ENCODE results near the gene TMC7. TPM values are rescaled to one million over a fixed set of nuclear protein-coding genes. Genes with fewer than 3 reads are reported as not detected.
"Not testable (repeated sequence)": the region's sequence is repeated elsewhere in the genome, so short reads cannot be mapped to it uniquely, and the experiment has no call there.

TMC7 gene
- total RNA-seq, 2 donors from 2014 or later = 1.6 to 2.9 TPM

DNA sequence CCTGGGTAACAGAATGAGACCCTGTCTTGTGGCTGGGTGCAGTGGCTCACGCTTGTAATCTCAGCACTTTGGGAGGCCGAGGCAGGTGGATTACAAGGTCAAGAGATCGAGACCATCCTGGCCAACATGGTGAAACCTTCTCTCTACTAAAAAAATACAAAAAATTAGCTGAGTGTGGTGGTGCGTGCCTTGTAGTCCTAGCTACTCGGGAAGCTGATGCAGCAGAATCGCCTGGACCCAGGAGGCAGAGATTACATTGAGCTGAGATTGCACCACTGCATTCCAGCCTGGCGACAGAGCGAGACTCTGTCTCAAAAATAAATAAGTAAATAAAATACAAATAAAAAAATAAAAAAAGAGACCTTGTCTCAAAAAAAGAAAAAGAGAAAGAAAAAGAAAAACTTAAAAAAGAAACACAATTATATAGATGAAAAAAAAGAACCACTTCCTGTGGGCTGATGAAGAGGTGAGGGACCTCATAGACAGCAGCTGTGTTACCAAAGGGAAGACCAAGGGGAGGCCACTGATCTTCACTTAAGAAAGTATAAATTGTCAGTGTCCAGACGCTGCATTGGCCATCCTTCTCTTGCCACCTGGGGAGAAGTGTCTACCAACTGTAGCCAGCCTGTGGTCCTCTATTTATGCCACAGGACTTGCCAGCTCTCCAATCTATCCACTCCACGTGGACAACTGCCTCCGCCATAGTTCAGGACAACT is 33.1 kb upstream of the TMC7 start:
- TF ChIP-seq, protein P1, sequence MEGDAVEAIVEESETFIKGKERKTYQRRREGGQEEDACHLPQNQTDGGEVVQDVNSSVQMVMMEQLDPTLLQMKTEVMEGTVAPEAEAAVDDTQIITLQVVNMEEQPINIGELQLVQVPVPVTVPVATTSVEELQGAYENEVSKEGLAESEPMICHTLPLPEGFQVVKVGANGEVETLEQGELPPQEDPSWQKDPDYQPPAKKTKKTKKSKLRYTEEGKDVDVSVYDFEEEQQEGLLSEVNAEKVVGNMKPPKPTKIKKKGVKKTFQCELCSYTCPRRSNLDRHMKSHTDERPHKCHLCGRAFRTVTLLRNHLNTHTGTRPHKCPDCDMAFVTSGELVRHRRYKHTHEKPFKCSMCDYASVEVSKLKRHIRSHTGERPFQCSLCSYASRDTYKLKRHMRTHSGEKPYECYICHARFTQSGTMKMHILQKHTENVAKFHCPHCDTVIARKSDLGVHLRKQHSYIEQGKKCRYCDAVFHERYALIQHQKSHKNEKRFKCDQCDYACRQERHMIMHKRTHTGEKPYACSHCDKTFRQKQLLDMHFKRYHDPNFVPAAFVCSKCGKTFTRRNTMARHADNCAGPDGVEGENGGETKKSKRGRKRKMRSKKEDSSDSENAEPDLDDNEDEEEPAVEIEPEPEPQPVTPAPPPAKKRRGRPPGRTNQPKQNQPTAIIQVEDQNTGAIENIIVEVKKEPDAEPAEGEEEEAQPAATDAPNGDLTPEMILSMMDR (IDR thresholded peaks at IDR 0.05) = no peak
- TF ChIP-seq POLR2A (IDR thresholded peaks at IDR 0.05) = no peak
- no peak for TF ChIP-seq POLR2AphosphoS5 (IDR thresholded peaks at IDR 0.05)
- Histone ChIP-seq H3K9me3 (no peaks in the 10 kb centered on the region), H3K4me3 (no peak overlapping the region), H3K36me3 (no peaks in the 10 kb centered on the region), H3K27ac (no peak overlapping the region), H3K4me1 (replicated peaks) (no peaks in the 10 kb centered on the region), H3K27me3 (replicated peaks; ENCODE audit: insufficient read depth) (no peaks in the 10 kb centered on the region)
- no peak for DNase-seq (ENCODE audit: low spot score)
- intact Hi-C loops (cut with DNase I) = no loop called here
- 93% methylated on average over 11 of the region's 11 CpGs for WGBS

DNA sequence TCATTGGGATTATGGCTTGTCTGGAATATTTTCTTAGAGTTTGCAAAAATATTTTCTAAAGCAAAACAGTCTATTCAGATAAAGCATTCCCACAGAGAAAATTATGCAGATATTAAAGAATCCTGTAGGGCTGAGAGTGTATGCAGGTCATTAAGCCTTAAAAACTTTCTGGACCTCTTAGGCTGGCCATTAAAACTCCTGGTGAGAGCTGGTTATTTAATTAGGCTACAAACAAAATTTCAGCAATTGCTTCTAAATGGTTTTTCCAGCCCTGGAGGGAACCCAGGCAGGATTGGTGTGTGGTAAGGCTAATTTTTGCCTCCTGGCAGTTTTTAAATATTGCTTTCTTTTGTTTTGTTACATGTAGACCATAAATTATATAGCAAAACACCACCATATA is 30.2 kb upstream of the TMC7 start:
- TF ChIP-seq, protein P1 (IDR thresholded peaks at IDR 0.05) = no peak
- TF ChIP-seq POLR2A (IDR thresholded peaks at IDR 0.05) = no peak
- no peak for TF ChIP-seq POLR2AphosphoS5 (IDR thresholded peaks at IDR 0.05)
- no peaks in the 10 kb centered on the region for H3K36me3 ChIP-seq
- DNase-seq (ENCODE audit: low spot score) = no peak
- H3K4me1 ChIP-seq (replicated peaks) = no peaks in the 10 kb centered on the region
- no peak overlapping the region for H3K4me3 ChIP-seq
- intact Hi-C loops (cut with DNase I) = no loop called here
- H3K27ac ChIP-seq = no peak overlapping the region
- no peaks in the 10 kb centered on the region for H3K9me3 ChIP-seq
- no peaks in the 10 kb centered on the region for H3K27me3 ChIP-seq (replicated peaks; ENCODE audit: insufficient read depth)

DNA sequence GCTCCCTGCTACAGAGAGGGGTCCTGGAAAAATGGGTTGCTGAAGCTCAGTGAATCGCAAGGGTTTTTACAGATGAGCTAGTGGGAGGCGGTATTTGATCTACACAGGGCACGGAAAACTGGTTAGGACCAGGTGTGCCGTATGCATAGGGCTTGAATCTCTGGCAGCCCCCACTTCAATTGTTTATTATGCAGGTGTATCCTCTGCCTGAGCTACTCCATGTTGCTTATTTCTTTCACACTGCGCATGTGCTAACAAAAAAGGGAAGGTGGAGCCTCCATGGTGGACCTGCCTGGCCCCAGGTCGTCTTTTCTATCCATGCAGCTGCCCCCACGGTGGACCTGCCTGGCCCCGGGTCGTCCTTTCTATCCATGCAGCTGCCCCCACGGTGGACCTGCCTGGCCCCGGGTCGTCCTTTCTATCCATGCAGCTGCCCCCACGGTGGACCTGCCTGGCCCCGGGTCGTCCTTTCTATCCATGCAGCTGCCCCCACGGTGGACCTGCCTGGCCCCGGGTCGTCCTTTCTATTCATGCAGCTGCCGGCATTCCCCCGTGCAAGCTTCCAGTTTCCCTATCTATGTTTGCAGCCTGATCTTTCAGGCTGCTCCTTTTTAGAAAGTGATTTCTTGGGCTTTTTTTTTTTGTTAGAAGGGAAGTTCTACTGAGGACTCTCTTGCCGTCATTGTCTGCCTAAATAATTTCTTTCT is 27.7 kb upstream of the TMC7 start:
- H3K4me3 ChIP-seq; H3K27ac ChIP-seq; intact Hi-C loops (cut with DNase I); DNase-seq (ENCODE audit: low spot score); H3K4me1 ChIP-seq (replicated peaks); H3K36me3 ChIP-seq; H3K9me3 ChIP-seq; H3K27me3 ChIP-seq (replicated peaks; ENCODE audit: insufficient read depth): not testable (repeated sequence)
- WGBS = 56% methylated on average over 21 of the region's 21 CpGs

DNA sequence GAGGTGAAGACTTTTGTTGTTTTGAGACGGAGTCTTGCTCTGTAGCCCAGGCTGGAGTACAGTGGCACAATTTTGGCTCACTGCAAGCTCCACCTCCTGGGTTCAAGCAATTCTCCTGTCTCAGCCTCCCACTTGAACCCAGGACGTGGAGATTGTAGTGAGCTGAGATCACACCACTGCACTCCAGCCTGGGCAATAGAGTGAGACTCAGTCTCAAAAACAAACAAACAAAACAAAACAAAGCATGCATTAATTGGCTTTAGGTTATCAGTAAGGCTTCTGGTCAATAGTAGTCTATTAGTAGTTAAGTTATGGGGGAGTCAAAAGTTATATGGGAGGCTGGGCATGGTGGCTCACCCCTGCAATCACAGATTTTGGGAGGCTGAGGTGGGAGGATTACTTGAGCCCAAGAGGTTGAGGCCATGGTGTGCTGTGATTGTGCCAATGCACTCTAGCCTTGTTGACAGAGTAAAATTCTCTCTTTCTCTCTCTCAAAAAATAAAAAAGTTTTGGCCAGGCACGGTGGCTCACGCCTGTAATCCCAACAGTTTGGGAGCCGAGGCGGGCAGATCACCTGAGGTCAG is 27.0 kb upstream of the TMC7 start:
- intact Hi-C loops (cut with DNase I); H3K36me3 ChIP-seq; H3K4me1 ChIP-seq (replicated peaks); H3K27ac ChIP-seq; H3K27me3 ChIP-seq (replicated peaks; ENCODE audit: insufficient read depth); DNase-seq (ENCODE audit: low spot score); H3K9me3 ChIP-seq; H3K4me3 ChIP-seq: not testable (repeated sequence)
- WGBS = 84% methylated on average over 6 of the region's 6 CpGs

DNA sequence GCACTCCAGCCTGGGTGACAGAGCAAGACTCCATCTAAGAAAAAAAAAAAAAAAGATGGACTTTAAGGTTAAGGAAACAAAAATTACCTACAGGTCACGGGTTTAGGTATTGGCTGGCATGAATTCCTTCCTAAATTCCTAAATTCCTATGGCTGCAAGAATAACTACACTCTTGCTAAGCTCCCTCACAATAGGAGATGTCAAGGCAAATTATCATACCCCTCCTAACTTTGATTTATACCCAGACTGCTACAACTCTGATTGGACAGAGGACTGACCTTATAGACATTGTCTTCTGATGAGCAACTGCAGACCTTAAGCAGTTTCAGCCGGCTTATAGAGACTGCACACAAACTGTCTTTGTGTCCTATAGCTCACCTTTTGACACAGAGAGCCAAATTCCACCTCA is 25.1 kb upstream of the TMC7 start:
- TF ChIP-seq POLR2A (IDR thresholded peaks at IDR 0.05) = no peak
- no peak for TF ChIP-seq POLR2AphosphoS5 (IDR thresholded peaks at IDR 0.05)
- TF ChIP-seq, protein P1 (IDR thresholded peaks at IDR 0.05) = no peak
- Histone ChIP-seq H3K27ac (no peak overlapping the region), H3K4me1 (replicated peaks) (no peaks in the 10 kb centered on the region), H3K9me3 (no peaks in the 10 kb centered on the region), H3K27me3 (replicated peaks; ENCODE audit: insufficient read depth) (no peaks in the 10 kb centered on the region), H3K36me3 (no peaks in the 10 kb centered on the region), H3K4me3 (no peak overlapping the region)
- intact Hi-C loops (cut with DNase I) = no loop called here
- 56% methylated on average over 2 of the region's 2 CpGs for WGBS
- DNase-seq (ENCODE audit: low spot score) = no peak

Measured in prostate gland (tissue), 2 donors.